NCI-H2227 treated with DMSO at 0.1 percent for 48 hours (cell line): Measurements from ENCODE around the gene ZNF485.
A peak's percentile ranks its signal among the peaks of the same experiment; 100 is the strongest.
"Not testable (repeated sequence)": the region's sequence is repeated elsewhere in the genome, so short reads cannot be mapped to it uniquely, and the experiment has no call there.

Source experiments
- DNase-seq: peaks from one replicate; lab custom pipeline; 2025; lab: John Stamatoyannopoulos, UW

Gene ZNF485

DNA sequence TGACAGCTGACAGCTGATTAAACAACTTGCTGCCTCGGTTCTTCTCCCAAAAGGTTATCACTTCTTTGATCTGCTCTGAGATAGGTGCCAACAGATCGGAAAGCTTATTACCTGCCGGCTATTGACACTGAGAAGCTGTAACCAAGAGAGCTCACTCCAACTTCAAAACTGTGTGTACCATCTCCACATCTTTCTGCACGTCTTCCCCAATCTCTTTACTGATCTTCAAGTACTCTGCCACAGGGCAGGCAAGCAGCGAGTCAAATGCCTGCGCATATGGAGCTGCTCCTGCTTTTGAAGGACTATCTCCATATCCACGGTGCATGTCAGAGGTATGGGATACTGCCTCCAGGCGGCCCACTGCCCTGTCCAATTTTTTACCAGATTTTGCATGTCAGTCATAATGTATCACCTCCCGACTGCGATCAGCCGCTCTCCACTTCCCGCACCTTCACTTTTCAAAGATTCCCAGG, 352 bp upstream of the ZNF485 start:
- DNase-seq, result no peak

DNA sequence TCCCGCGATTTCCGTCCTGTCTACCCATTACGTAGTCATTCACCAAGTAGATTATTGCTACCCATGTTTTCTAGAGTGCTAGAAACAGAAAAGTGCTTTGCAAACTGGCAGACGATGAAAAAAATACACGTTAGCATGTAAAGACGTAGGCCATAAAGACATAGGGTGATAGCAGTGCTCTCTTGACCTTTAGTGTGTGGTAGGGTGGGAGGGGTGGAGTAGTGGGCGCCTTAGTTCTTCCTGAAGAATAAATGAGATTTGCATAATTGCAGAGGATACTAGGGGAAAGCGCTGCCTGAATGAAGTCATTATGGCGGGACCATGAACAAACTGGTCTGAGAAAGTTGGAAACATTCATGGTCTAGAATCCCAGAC, 948 bp downstream of the ZNF485 start:
- DNase-seq, result no peak

DNA sequence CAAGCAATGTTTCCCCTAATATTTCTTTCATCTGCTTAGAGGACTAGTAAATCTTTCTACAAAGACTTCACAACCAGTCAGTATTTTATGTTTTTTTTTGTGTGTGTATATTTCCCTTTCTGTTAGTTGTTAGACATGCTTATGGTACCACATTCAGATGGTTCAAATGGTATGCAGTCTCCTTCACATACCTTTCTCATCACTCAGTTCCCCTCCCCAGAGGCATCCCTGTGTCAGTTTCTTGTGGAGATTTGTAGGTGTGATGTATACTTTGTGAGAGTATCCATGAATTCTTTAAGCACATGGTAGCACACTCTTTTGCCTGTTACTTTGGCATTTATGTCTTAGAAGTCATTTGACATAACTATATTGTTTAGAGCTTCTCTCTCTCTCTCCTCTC, 4.4 kb downstream of the ZNF485 start:
- no peak for DNase-seq

DNA sequence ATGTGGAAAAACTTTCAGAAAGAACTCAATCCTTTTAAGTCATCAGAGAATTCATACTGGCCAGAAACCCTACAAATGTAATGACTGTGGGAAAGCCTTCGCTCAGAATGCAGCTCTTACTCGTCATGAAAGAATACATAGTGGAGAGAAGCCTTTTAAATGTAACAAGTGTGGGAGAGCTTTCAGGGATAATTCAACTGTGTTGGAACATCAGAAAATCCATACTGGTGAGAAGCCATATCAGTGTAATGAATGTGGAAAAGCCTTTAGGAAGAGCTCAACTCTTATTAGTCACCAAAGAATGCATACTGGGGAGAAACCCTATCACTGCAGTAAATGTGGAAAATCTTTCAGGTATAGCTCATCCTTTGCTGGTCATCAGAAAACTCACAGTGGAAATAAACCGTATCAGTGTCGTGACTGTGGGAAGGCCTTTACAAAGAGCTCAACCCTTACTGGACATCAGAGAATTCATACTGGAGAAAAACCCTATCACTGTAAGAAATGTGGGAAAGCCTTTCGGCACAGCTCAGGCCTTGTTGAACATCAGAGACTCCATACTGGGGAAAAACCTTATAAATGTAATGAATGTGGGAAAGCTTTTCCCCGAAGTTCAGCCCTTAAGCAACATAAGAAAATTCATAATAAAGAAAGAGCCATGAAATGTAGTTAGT, 10.6 kb downstream of the ZNF485 start:
- no peak for DNase-seq

DNA sequence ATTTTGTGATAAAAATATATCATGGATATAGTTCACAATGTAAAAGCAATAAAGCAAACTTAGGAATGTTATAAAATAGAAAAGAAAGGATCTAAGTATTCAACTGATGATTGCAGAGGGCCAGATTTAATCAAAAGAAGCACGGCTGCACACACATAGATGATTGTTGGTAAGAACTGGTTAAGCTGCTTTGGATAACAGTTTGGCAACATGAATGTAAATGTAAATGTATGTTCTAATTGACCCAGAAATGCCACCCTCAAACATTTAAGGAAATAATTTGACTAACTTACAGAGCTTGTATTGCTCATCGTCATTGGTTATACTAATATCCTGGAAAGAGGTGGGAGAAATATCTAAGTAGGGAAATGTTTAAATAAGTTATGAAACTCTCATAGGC, 13.1 kb downstream of the ZNF485 start:
- no peak for DNase-seq

DNA sequence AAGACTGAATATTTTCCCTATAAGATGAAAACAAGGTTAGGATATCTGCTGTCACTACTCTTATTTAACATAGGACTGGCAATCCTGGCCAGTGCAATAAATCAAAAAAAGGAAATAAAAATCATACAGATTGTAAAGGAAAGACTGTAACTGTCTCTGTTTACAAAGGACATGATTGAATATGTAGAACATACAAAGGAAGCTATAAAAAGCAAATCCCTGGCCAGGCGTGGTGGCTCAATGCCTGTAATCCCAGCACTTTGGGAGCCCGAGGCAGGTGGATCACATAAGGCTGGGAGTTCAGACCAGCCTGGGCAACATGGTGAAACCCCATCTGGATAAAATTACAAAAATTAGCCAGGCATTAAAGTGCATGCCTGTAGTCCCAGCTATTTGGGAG, 15.8 kb downstream of the ZNF485 start:
- DNase-seq, result no peak

DNA sequence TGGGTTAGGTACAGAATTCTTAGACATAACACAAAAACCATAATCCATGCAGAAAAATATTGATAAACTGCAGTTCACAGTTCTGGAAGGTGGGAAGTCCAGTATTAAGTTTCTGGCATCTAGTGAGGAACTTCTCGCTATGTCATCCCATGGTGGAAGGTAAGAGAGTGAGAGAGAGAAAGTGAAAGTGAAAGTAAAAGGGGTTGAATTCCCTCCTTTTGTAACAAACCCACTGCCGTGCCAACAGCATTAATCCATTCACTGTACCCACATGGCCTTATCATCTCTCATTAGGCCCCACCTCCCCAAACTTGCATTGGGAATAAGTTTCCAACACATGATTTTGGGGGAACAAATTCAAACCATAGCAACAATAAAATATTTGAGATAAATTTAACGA, 17.1 kb downstream of the ZNF485 start:
- DNase-seq, result no peak

DNA sequence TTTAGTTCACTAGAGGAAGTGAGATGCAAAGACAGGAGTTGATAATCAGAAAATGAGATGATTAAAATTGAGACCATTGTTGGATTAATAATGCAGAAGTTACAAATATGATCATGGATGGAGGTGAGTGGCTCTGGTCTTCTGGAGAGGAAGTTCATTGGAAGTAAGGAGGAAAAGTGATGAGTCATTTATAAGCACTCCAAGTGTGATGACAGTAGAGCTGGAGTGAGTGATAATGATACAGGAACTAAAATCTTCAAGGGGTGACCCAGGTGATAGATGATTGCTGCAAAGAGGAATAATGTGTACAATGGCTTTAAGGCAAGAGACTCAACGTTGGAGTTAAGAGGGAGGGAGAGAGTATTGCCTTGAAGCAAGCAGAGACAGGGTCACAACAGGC, 21.7 kb downstream of the ZNF485 start:
- peak; percentile 11 for DNase-seq

DNA sequence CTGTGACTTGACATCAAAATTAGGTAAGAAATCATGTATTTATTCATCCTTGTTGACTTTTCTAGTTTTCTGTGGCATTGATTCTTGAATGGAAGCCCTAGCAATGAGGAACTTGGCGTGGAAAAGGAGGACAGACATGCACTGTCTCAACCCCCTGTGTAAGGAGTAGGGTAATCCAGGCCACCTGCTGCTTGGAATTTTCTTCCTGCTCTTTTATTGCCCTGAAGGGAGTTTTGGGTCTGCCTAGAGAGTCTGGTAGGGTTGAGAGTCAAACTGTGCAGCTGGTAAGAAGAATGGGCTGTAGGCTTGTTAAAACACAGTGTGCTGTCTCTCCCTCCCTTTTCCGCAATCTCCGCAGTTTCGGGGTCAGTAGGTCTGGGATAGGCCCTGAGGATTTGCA, 22.7 kb downstream of the ZNF485 start:
- DNase-seq, result no peak

DNA sequence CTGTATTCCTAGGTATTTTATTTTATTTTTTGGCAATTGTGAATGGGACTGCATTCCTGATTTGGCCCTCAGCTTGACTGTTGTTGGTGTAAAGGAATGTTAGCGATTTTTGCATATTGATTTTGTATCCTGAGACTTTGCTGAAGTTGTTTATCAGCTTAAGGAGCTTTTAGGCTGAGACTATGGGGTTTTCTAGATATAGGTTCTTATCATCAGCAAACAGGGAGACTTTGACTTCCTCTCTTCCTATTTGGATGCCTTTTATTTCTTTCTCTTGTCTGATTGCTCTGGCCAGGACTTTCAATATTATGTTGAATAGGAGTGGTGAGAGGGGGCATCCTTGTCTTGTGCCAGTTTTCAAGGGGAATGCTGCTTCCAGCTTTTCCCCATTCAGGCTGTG, 29.6 kb downstream of the ZNF485 start:
- DNase-seq, result not testable (repeated sequence)

DNA sequence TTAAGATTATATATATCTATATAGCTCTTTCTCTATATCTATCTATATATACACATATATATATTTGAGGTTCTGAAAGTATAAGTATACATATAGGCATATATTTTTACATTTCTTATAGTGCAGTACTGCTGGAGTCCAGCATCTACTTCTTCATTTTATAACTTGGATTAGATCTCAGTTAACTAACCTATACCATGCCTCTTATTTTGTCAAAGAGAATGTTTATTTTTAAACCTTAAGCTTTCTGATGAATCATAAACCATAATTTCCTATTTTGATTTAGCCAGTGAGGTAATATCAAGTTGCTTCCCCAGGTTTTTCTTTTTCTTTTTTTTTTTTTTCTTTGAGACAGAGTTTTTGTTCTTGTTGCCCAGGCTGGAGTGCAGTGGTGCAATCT, 34.4 kb downstream of the ZNF485 start:
- DNase-seq, result no peak

DNA sequence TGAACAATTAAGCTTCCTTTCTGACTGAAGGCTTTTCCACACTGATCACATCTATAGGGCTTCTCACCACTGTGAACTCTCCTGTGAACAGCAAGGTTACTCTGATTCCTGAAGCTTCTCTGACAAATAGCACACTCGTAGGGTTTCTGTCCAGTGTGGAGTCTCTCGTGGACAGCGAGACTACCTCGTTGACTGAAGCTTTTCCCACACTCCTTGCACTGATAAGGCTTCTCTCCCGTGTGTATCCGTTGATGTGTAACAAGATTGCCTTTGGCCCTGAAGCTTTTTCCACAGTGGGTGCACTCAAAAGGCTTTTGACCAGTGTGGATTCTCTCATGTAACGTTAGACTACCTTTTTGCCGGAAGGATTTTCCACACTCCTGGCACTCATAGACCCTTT, 38.0 kb downstream of the ZNF485 start:
- DNase-seq, result no peak

DNA sequence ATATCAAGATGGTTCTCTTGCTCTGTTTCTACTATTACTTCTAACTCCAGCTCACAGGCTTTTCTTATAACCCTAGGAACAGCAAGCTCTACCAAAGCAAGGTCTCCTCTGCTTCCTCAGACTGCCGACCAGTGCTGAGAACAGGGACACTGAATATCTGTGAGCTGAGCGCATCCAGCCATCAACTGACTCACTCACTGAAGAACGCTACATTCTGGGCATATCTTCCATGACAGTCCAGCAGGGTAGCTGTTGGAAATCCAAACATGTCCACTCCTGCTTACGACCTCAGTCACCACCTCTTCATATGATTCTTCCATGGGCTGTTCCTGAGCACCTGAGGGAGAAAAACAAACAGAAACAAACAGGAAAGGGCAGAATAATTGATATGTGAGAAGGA, 39.6 kb downstream of the ZNF485 start:
- no peak for DNase-seq

DNA sequence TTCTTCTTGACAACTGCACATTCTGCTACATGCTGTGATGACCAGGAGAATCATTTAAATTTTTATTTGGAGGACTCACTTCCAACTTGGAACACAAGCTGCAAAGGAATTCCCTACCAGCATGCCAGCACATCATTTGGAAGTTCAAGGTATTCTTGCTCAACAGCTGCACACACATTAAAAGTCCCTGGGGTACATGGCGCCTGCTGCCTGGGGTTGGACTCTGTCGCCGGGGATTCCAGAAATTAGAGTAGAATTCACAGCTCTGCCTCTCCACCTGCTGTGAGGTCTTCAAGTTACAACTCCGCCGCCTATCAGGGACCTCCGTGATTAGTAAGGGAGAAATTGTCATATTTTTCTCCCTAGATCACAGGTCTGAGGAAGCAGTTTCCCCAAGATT, 41.3 kb downstream of the ZNF485 start:
- DNase-seq, result no peak

DNA sequence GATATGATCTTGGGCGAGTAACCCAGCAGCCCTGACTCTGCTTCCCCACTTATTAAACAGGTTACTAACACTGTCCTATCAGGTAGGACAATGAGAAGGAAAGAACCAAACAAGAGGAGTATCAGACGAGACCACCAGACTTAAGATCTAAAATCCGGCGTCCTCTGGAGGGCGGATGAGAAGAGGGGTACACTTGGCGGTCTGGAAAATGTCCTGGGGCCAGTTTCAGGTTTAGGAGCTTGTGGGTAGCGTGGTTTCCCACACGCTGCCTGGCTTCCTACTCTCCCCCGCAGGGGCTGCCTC, 41.8 kb downstream of the ZNF485 start:
- no peak for DNase-seq

DNA sequence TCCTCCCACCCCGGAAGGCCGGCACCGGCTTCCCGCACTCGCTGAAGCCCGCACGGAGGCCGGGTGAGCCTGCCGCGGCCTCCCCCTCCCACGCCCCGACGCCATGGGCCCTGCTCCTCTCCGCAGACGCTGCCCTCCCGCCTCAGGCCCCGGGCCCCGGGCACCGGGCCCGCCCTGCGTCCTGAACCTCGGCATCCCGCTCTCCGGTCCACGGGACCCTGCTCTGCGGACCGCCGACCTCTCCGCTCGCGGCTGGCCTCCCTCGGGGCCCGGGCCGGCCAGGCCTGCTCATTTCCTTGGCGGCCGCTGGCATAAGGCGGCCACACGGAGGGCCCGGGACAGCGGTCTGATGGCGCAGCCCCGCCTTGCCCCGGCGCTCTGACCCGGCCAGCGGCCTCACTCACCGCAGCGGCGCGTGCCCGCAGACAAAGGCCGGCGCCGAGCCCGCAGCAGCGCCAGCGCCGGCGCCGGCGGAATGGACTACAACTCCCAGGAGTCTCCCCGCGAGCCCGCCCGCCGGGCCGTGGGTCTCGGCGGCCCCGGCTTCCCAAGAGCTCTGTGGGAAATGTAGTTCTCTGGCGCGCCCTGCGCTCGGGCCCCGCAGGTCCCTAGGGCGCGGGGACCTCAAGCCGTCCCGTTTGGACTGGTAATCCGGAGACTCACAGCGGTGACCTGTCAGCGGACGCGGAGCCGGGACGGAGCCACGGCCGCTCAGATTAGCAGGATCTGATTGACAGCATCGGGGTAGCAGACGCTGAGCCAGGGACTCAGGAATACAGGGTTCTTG, 42.4 kb downstream of the ZNF485 start, which contains the start of gene ZNF32:
Gene ZNF32 (minus strand): TSS at position 484 of the 787 bp plus-strand sequence. CDS start 2,748 bp downstream, outside the sequence.
- DNase-seq, result peak; percentile 40

DNA sequence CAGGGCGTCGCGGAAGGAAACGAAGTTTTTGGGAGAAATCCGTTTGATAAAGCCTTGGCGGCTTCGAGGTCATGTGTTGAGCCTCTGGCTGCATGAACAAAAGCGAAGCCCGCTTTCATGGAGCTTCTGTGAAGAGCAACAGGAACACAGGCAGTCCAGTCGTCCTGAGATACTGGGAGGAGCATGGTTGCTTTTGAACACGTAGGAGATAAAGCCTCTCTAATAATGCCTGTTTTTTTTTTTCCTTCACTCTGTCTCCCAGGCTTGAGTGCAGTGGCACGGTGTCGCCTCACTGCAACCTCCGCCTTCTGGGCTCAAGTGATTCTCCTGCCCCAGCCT, 42.9 kb downstream of the ZNF485 start:
- DNase-seq, result peak; percentile 16

DNA sequence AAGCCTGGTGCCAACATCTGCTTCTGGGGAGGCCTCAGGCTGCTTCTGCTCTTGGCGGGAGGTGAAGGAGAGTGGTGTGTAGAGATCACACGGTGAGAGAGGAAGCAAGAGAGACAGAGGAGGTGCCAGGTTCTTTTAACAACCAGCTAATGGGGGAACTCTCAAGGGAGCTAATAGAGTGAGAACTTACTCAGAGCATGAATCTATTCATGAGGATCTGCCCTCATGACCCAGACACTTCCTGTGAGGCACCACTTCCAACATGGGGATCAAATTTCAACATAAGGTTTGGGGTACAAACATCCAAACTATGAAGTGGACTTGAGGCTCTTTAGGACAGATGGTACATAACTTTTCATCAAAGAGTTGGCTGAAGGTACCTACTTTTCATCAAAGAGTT, 47.5 kb downstream of the ZNF485 start:
- no peak for DNase-seq

DNA sequence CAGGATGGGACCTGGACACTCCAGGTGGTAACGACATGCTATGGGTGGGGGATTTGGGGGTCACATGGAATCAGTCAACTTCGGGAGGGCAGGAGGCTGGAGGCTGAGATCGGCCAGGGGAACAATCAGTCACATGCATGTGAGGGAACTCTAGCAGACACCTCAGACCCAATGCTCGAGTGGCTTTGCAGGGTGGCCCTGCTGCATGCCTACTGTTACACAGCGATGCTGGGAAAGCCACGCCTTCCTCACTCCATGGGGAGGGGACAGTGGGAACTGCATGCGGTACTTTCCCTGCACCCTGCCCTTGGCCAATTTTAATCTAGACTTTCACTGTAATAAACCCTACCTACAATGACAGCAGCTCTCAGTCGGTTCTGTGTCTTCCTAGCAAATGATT, 49.1 kb downstream of the ZNF485 start:
- no peak for DNase-seq

DNA sequence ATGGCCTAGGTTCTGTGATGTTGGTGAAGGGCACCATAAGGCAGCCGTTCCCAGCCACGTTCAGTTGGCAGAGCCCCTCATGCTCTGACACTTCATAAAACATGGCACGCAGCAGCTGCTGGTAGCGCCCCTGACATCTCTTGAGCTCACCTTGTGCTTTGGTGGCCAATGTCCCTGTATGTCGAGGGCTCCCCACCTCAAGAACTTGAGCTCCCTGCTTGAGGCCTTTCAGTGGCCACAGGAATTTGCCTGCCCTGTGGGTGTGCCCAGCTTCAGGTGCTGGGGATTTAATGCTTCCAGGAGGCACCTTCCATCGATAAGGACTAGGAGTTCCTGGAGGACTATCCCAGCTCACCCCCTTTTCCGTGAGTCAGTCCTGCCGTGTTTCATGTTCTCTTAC, 52.0 kb downstream of the ZNF485 start:
- no peak for DNase-seq

DNA sequence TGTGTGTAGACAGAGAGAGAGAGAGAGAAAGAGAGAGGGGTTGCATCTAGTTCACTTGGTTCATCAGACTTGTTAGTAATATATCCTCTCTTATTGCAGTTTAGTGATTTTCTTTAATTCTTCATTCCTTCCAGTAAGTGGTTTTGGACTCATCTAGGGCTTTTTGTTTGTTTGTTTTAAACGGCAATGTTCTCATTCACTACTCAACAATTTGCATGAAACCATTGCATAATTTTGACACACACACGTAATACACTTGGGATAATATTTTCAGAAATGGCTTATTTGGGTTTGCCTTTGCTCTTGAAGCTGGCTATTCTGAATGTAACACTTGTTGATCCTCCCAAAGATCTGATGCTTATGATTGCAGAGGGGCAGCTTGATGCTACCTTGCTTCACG, 58.8 kb downstream of the ZNF485 start:
- DNase-seq, result no peak

DNA sequence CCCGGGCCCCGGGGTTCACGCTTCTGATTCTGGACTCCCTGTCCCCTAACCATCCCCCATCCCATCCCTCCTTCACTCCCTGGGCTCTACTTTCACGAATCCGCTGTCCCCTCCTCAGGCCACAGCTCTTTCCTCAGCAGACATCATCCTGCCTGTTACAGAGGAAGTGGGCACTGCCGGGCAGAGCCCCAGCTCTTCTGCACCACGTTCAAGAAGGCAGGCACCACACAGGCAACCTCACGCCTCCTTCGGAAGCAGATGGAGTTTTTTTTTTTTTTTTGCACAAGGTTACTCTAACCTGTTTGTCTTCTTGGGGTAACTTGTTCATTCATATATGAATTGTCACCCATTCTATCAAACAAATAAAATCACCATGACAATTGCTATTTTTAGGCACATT, 60.3 kb downstream of the ZNF485 start:
- DNase-seq, result no peak

DNA sequence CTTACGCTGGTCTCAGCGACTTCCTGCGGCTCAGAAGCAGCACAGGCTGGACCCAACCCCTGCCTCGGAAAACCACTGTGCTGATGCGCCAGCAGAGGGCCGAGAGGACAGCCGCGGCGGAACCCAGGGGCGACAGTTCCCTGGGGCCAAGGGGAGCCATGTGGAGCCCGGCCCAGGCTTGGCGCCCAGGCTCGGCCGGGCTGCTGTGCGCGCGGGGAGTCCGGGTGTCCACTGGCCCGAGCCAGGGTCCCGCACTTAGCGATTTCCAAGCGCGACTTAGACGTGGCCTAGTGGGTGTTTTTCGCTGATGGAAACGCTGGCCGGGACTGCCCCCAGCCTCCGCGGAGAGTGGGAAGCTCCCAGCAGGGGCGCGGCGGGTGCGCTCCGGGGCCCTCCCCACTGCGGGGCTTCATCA, 61.1 kb downstream of the ZNF485 start:
- no peak for DNase-seq
